Hepatocyte (in vitro differentiated cells): ENCODE measurements around the gene ETHE1. TPM values are rescaled to one million over a fixed set of nuclear protein-coding genes. Genes with fewer than 3 reads are reported as not detected.

ENCODE experiments used
- DNase-seq: peaks from one replicate; pipeline ENCODE4 v3.0.0-alpha.2; 2016; ENCODE audit warnings: low spot score
- H2AFZ ChIP-seq: fragments of 200-600 bp; sonication (generic); 2 replicates; pipeline ENCODE4 v1.6.0; 2016; ENCODE audit warnings: antibody characterized with exemption, mild to moderate bottlenecking
- H3K27ac ChIP-seq: fragments of 200-600 bp; sonication (generic); 2 replicates; pipeline ENCODE4 v1.5.1; 2016; ENCODE audit warnings: mild to moderate bottlenecking
- H3K27me3 ChIP-seq: fragments of 200-600 bp; sonication (generic); 2 replicates; pipeline ENCODE4 v1.6.1; 2016
- H3K36me3 ChIP-seq: fragments of 200-600 bp; sonication (generic); replicated peaks from 2 replicates; pipeline ENCODE4 v1.5.1; 2016; ENCODE audit warnings: low read depth; ENCODE audit not compliant: insufficient read depth
- H3K4me1 ChIP-seq: fragments of 200-600 bp; sonication (generic); 2 replicates; pipeline ENCODE4 v1.5.1; 2016; ENCODE audit warnings: mild to moderate bottlenecking, moderate library complexity; ENCODE audit not compliant: insufficient read depth
- H3K4me2 ChIP-seq: fragments of 200-600 bp; sonication (generic); 2 replicates; pipeline ENCODE4 v1.6.0; 2016
- H3K4me3 ChIP-seq: fragments of 200-600 bp; sonication (generic); 2 replicates; pipeline ENCODE4 v1.5.1; 2016; ENCODE audit warnings: mild to moderate bottlenecking
- H3K79me2 ChIP-seq: fragments of 200-600 bp; sonication (generic); 2 replicates; pipeline ENCODE4 v1.6.0; 2017; ENCODE audit warnings: mild to moderate bottlenecking
- H3K9me2 ChIP-seq: fragments of 200-600 bp; sonication (generic); replicated peaks from 2 replicates; pipeline ENCODE4 v1.6.0; 2017; ENCODE audit warnings: mild to moderate bottlenecking; ENCODE audit not compliant: insufficient read depth
- H3K9me3 ChIP-seq: fragments of 200-600 bp; sonication (generic); 2 replicates; pipeline ENCODE4 v1.5.1; 2016; ENCODE audit warnings: low read depth, mild to moderate bottlenecking
- H4K20me1 ChIP-seq: fragments of 200-600 bp; sonication (generic); 2 replicates; pipeline ENCODE4 v1.6.0; 2016; ENCODE audit warnings: mild to moderate bottlenecking; ENCODE audit not compliant: insufficient read depth, poor library complexity, severe bottlenecking
- EZH2 ChIP-seq: fragments of 200-600 bp; sonication (generic); IDR thresholded peaks from 2 replicates; pipeline ENCODE4 v1.6.1; 2016; ENCODE audit warnings: antibody characterized with exemption, mild to moderate bottlenecking, borderline replicate concordance
- EZH2phosphoT487 ChIP-seq: fragments of 200-600 bp; sonication (generic); IDR thresholded peaks from one replicate; pipeline ENCODE4 v1.6.1; 2018; ENCODE audit warnings: antibody characterized with exemption, mild to moderate bottlenecking, low read depth, moderate library complexity; ENCODE audit not compliant: unreplicated experiment, severe bottlenecking
- WGBS: methylation state at CpG from one replicate; pipeline ENCODE4 v1.1.6; 2016; ENCODE audit warnings: low lambda C conversion rate; ENCODE audit errors: missing lambda C conversion rate; 5-methylcytosine and 5-hydroxymethylcytosine counted together
- polyA plus RNA-seq: library from polyadenylated mRNA; unstranded; fragments of >200 nt; fragmentation: Nextera tagmentation; extraction: Ambion mirVana; gene quantifications from 2 replicates; pipeline ENCODE4 v1.2.1, GENCODE V29; 2016
- total RNA-seq: library from RNA; depleted of rRNA; stranded (reverse); fragments of >200 nt; gene quantifications from 2 replicates; pipeline ENCODE4 v1.2.3, GENCODE V29; 2014
- TF ChIP-seq, protein P1 (sequence below): fragments of 200-600 bp; sonication (generic); IDR thresholded peaks from 2 replicates; pipeline ENCODE4 v1.5.1; 2016; ENCODE audit warnings: antibody characterized with exemption, mild to moderate bottlenecking; ENCODE audit not compliant: poor library complexity

ETHE1 gene
- total and polyA plus RNA-seq, 2 experiments from 2014 or later, result 42.1 to 65.1 TPM

GRCh38 chr19:43489979-43490599 is 36.9 kb downstream of the ETHE1 start:
- Histone ChIP-seq H3K27me3 (no peaks in the 10 kb centered on the region), H4K20me1 (no peaks in the 10 kb centered on the region), H2AFZ (no peak overlapping the region), H3K9me2 (no peaks in the 10 kb centered on the region), H3K27ac (no peak overlapping the region), H3K4me1 (no peaks in the 10 kb centered on the region), H3K79me2 (no peaks in the 10 kb centered on the region), H3K4me2 (no peak overlapping the region), H3K36me3 (no peaks in the 10 kb centered on the region), H3K9me3 (no peaks in the 10 kb centered on the region), H3K4me3 (no peak overlapping the region)
- DNase-seq, result no peak
- TF ChIP-seq EZH2phosphoT487, result no peak
- WGBS, result 96% methylated on average over 7 of the region's 7 CpGs

GRCh38 chr19:43489310-43489709 is 37.7 kb downstream of the ETHE1 start:
- H3K36me3 ChIP-seq, result no peaks in the 10 kb centered on the region
- H3K9me3 ChIP-seq, result no peaks in the 10 kb centered on the region
- 87% methylated on average over 5 of the region's 5 CpGs for WGBS
- no peak overlapping the region for H2AFZ ChIP-seq
- no peaks in the 10 kb centered on the region for H3K4me1 ChIP-seq
- no peak overlapping the region for H3K27ac ChIP-seq
- no peak for DNase-seq
- no peaks in the 10 kb centered on the region for H3K79me2 ChIP-seq
- H3K4me3 ChIP-seq, result no peak overlapping the region
- H3K4me2 ChIP-seq, result no peak overlapping the region
- no peaks in the 10 kb centered on the region for H3K9me2 ChIP-seq
- H3K27me3 ChIP-seq, result no peaks in the 10 kb centered on the region
- H4K20me1 ChIP-seq, result no peaks in the 10 kb centered on the region
- TF ChIP-seq, protein P1, sequence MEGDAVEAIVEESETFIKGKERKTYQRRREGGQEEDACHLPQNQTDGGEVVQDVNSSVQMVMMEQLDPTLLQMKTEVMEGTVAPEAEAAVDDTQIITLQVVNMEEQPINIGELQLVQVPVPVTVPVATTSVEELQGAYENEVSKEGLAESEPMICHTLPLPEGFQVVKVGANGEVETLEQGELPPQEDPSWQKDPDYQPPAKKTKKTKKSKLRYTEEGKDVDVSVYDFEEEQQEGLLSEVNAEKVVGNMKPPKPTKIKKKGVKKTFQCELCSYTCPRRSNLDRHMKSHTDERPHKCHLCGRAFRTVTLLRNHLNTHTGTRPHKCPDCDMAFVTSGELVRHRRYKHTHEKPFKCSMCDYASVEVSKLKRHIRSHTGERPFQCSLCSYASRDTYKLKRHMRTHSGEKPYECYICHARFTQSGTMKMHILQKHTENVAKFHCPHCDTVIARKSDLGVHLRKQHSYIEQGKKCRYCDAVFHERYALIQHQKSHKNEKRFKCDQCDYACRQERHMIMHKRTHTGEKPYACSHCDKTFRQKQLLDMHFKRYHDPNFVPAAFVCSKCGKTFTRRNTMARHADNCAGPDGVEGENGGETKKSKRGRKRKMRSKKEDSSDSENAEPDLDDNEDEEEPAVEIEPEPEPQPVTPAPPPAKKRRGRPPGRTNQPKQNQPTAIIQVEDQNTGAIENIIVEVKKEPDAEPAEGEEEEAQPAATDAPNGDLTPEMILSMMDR, result no peak
- TF ChIP-seq EZH2phosphoT487 (no peak), EZH2 (no peak)

DNA sequence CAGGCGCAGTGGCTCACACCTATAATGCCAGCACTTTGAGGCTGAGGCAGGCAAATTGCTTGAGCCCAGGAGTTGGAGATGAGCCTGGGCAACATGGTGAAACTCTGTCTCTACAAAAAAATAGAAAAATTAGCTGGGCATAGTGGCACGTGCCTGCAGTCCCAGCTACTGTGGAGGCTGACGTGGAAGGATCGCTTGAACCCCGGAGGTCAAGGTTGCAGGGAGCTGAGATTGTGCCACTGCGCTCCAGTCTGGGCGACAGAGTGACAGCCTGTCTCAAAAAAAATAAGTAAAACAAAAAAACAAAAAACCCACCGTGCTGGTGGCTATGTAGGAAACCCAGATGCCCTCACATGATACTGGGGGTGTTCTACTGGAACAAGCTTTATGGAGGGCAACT is 38.8 kb downstream of the ETHE1 start:
- Histone ChIP-seq H2AFZ (no peak overlapping the region), H3K4me3 (no peak overlapping the region), H3K27ac (no peak overlapping the region), H3K27me3 (no peaks in the 10 kb centered on the region), H3K9me3 (no peaks in the 10 kb centered on the region), H3K79me2 (no peaks in the 10 kb centered on the region), H4K20me1 (no peaks in the 10 kb centered on the region), H3K9me2 (no peaks in the 10 kb centered on the region), H3K4me1 (no peaks in the 10 kb centered on the region), H3K36me3 (no peaks in the 10 kb centered on the region), H3K4me2 (no peak overlapping the region)
- TF ChIP-seq, protein P1, result no peak
- TF ChIP-seq EZH2, result no peak
- TF ChIP-seq EZH2phosphoT487, result no peak
- DNase-seq, result no peak
- 92% methylated on average over 8 of the region's 8 CpGs for WGBS

- H3K27ac ChIP-seq, result no peak overlapping the region
- H3K36me3 ChIP-seq, result no peaks in the 10 kb centered on the region
- WGBS, result 90% methylated on average over 6 of the region's 7 CpGs
- H3K4me3 ChIP-seq, result no peak overlapping the region
- H3K9me3 ChIP-seq, result no peaks in the 10 kb centered on the region
- no peaks in the 10 kb centered on the region for H3K27me3 ChIP-seq
- no peak overlapping the region for H3K4me2 ChIP-seq
- DNase-seq, result no peak
- H4K20me1 ChIP-seq, result no peaks in the 10 kb centered on the region
- TF ChIP-seq EZH2, result no peak
- no peaks in the 10 kb centered on the region for H3K9me2 ChIP-seq
- no peak overlapping the region for H2AFZ ChIP-seq
- H3K79me2 ChIP-seq, result no peaks in the 10 kb centered on the region
- H3K4me1 ChIP-seq, result no peaks in the 10 kb centered on the region
Measured at GRCh38 chr19:43486412-43486811, 40.6 kb downstream of the ETHE1 start.
